Suppressor macrophage treated with lipopolysaccharide for 1 hour (primary cell): ENCODE measurements around the gene MTFMT.
A peak's percentile ranks its signal among the peaks of the same experiment; 100 is the strongest.

Experiments
- DNase-seq, 3 donors: peaks; one replicate each; pipeline ENCODE4 v3.0.0-alpha.2; 2020 to 2022

The MTFMT gene

DNA sequence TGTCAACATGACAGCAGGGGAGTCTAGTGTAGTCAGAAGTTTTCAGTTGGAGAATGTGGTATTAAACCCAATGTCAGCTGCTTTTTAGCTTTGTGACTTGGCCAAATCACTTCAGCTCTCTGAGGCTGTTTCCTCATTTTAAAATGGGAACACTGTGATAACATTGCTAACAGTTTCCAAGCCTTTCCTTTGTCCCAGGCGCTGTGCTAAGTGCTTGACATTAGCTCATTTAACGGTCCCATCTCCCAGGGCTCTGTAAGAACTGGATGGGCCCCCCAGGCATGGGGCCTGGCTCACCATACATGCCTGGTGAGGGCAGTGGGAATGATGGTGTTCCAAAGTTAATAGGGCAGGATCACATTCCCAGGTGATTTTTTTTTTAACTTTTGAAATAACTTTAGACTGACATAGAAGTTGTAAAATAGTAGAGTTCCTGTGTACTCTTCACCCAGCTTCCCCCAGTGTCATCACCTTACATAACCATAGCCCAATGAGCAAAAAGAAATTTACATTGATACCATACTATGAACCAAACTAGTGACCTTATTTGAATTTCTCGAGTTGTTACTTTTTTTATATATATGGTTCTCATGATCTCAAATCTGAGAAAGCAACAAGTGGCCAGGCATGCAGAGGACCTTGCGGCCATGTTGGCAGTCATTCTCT, 30.6 kb upstream of the MTFMT start:
- DNase-seq: peak in 2 of 3 donors; percentile 16 to 18

DNA sequence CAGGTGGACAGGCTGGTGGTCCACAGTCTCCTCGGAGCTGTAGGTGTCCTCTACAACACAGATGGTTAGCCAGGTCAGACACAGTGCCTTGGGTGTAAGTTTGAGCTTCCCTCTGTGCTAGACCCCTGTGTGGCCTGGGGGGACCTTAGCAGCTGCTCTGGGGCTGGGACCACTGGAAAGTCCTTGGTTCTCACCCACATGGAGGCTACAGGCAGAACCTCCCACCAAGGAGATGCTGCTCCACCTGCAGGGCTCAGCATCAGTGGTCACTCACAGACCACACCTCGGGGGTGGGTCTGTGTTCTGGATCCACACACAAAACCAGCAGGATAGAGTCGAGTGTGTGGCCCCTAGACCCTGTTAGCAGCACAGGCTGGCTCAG, 29.9 kb upstream of the MTFMT start:
- no peak for DNase-seq

GRCh38 chr15:65058394-65059368, 29.2 kb upstream of the MTFMT start:
- no peak for DNase-seq

- no peak for DNase-seq
These were observed 28.1 kb upstream of the MTFMT start for GRCh38 chr15:65057549-65057940.

DNA sequence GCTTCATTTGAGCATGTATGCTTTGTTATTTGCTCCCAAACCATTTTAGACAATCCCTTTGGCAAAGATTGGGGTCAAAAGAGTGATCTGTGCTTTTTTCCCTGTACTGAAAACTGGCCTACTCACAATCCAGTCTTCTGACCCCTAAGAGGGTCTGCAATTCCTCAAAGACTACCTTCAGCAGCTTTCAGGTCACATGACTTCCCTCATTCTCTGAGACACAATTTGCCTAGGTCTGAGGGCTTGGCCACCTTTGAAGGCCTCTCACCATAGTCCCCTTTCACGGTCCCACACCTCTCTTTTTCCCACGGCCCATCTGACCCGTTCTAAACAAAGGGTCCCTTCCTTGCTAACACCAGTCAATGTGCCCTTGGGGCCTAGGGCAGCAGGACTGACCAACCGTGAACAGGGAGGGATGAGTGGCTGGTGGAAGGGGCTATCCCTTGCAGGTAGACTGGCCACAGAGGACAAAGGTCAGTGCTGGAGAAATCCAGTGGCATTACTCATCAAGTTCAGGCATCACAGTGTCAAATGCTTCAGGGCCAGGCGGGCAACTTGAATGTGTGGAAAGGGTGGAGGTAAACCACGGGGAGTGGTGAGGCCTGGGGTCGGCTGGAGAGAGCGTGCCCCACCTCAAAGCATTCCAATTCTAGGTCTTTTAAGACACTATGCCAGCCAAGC, 27.6 kb upstream of the MTFMT start:
- peak in 1 of 3 donors; percentile 13 for DNase-seq

GRCh38 chr15:65056106-65056505, 26.7 kb upstream of the MTFMT start:
- peak in 1 of 3 donors; percentile 17 for DNase-seq

DNA sequence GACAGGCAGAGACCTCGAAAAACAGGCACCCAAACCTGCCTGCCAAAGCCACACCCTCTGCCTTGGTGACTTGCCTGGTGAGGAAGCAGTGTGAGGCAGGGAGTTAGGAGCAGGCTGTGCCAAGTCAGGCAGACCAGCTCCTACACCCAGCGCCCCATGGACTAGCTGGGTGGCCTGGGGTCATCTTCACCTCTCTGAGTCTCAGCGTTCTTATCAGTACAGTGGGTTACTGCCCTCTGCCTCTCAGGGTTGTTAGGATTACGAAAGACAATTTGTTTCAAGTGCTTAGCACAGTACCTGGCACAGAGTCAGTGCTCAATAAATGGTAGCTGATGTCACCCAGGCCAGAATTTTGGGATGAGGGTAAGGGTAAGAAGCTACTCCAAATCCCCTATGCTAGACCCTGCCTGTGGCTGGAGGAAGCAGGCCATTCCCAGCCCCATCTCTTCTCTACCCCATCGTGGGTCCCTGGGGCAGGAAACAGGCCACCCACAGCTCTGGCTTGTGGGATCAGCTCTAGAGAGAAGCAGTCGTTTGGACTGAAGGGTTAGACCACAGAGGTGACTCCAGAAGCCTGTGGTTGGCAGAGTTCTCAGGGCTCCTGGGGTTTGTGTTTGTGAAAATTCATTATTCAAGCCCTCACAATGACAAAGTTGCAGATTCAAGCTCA, 25.9 kb upstream of the MTFMT start:
- DNase-seq: peak in 1 of 3 donors; percentile 15

DNA sequence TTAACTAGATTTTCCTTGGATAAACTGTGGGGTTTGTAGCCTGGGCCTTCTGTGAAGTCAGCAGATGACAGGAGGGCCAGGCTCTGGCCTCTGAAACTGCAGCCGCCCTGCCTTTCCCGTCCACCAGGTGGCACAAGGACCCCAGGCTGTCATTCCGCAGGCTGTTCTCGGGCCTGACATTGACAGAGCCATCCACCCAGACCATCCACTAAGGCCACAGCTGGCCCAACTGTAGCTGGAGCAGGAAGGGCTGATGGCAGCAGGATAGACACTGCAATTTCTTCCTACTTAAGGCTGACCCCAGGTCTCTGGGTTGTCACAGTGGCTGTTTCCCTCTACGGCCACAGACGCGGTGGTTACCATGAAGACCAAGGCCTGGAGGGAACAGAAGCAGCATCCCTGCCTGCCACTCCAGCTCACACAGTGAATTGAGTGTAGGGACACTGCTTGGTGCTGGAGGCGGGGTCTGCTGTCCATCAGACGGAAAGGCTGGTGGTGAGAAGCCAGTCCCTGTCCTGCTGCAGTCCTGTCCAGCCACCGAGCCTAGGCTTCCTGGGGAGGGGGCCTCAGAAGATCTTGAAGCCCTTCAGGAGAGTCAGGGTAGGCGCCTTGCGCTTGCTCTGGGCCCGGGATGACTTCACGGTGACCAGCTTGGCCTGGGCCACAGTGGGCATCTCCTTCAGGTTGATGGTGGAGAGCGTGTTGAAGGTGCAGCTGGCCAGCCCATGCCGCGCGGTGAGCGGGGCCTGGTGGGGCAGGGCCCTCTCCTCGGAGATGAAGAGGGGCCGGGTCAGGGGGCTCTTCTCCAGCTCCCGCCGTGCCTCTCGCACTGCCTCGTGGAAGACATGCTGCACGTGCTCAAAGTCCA, 25.1 kb upstream of the MTFMT start:
- peak; percentile 68 to 85 (median 79) for DNase-seq

DNA sequence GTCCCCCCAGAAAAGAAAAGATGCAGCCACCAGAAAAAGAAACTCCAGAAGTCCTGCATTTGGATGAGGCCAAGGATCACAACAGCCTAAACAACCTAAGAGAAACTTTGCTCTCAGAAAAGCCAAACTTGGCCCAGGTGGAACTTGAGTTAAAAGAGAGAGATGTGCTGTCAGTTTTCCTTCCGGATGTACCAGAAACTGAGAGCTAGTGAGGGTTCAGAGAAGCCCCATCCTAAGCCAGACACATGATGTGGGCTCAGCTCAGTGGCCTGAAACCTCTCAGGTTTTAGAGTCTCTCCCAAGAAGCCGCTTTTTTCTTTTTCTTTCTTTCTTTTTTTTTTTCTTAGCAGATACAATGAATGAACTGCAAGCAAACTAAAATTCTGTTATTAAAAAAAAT, 23.5 kb upstream of the MTFMT start:
- no peak for DNase-seq

- DNase-seq: peak in 1 of 3 donors; percentile 15
These were observed 21.8 kb upstream of the MTFMT start for GRCh38 chr15:65051266-65051665.

DNA sequence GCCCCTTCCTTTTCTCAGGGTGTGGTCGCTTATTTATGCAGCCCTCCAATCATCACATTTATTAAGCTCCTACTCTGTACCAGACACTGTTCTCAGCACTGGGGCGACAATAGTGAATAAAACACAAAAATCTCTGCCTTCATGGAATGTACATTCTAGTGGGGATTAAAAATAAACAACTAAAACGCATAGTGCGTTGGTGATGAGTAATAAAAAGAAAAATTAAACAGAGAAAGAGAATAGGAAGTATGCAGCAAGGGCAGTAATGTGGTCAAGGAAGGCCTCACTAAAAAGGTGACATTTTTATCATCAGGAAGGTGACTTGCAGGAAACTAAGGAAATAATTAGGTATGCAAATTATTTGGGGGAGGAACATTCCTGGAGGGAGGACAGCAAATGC, 20.8 kb upstream of the MTFMT start:
- DNase-seq: peak in 1 of 3 donors; percentile 16

- DNase-seq: peak; percentile 94 to 95 (median 94)
These were observed 20.0 kb upstream of the MTFMT start for GRCh38 chr15:65049418-65049840.

DNA sequence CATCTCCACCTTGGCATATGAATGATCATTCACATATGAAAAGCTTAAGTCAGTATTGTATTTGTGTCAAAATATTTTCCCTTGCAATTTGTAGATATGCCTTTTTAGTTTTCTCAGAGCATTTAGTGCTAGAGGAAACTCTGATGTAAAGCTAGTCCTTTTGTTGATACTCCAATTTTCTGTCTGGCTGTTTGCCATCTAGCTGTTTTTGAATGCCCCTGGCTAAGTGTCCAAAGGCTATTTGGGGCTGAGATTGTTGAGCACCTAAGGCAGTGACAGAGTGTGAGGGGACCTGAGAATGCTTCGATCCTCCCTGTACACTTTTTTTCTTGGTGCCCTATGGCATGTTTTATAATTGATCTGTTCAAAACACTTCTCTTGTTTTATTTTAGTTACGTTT, 18.8 kb upstream of the MTFMT start:
- no peak for DNase-seq

- DNase-seq: peak in 1 of 3 donors; percentile 15
These were observed 15.5 kb upstream of the MTFMT start, which contains the start of gene SLC51B for GRCh38 chr15:65044724-65045481. Gene SLC51B (plus strand): TSS chr15:65045387. CDS start chr15:65050005, 4,618 bp downstream.

DNA sequence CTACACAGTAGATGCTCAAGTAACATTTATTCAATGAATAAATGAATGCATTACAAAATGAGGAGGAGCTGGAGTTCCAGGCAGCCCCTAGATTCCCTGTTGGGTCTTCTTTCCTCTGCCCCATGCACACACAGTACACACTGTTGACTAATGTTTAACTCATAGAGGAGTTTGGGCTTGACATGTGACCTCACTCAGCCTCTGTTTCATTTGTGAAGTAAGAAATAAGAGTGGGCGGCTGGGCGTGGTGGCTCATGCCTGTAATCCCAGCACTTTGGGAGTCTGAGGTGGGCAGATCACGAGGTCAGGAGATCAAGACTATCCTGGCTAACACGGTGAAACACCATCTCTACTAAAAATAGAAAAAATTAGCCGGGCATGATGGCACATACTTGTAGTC, 14.8 kb upstream of the MTFMT start:
- DNase-seq: peak; percentile 78 to 81 (median 81)

- no peak for DNase-seq
These were observed 13.4 kb upstream of the MTFMT start for GRCh38 chr15:65042776-65043327.

GRCh38 chr15:65041787-65042186, 12.3 kb upstream of the MTFMT start:
- DNase-seq: no peak

- no peak for DNase-seq
These were observed 11.0 kb upstream of the MTFMT start for GRCh38 chr15:65040461-65040860.

DNA sequence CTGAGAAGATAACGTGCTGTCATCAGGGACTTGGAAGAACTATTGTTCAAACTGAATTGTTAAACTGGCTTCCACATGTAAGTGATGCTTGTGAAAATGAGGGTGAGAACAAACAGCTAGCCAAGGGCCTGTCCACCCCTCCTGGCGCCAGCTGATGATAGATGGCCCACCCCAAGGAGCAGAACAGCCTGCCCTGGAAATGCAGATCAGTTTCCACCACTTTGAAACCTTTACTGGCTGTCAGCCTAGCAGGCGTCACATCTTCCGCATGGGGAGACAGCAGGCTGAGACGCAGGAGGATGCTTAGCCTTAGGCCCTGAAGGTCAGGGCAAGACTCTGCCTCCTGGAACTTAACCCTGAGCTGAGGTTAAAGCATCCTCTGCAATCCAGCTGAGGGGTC, 9.4 kb upstream of the MTFMT start:
- DNase-seq: no peak

- DNase-seq: no peak
These were observed 9.0 kb upstream of the MTFMT start for GRCh38 chr15:65038428-65038827.

GRCh38 chr15:65037309-65037708, 7.9 kb upstream of the MTFMT start:
- no peak for DNase-seq
